GM19372 (cell line): ENCODE results near the gene PPP1R16B.
A peak's percentile ranks its signal among the peaks of the same experiment; 100 is the strongest.
"Not testable (repeated sequence)": the region's sequence is repeated elsewhere in the genome, so short reads cannot be mapped to it uniquely, and the experiment has no call there.

Experiments used
- ATAC-seq: cut with Tn5 transposase; IDR thresholded peaks from one replicate; pipeline ENCODE4 v1.9.1; 2021; ENCODE audit warnings: mild to moderate bottlenecking, low read depth, moderate library complexity; ENCODE audit not compliant: unreplicated experiment

PPP1R16B gene

GRCh38 chr20:38842558-38842981, 37.1 kb downstream of the PPP1R16B start:
- peak; percentile 89 for ATAC-seq

GRCh38 chr20:38843346-38843745, 37.8 kb downstream of the PPP1R16B start:
- ATAC-seq: no peak

DNA sequence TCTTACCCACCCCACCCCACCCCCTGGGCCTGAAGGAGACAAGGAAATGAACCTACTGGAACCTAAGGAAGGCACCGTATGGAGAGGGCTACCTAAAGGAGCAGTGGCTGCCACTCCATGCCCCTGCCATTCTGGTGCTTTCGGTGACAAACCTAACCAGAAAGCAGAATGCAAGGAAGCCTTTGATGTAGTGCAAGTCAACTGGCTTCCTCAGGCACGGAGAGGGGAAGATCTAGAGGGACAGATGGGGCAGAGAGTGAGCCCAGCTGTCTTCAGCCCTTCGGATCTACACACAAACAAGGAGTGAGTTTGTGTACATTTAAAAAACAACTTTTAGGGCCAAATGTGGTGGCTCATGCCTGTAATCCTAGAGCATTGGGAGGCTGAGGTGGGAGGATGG, 39.5 kb downstream of the PPP1R16B start:
- ATAC-seq: no peak

DNA sequence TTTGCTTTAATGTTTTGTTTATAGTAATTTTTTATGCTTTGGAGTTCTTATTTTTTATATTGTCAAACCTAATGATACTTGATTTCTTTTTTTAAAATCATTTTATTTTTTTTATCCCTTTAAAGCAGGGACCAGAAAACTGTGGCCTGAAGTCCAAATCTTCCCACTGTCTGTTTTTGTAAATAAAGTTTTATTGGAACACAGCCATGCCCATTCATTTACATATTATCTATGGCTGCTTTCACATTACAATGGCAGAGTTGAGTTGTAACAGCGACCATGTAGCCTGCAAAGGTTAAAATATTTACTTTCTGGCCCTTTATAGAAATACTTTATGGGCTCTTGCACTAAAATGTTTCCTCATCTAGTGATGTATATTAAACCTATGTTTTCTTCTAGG, 42.3 kb downstream of the PPP1R16B start:
- ATAC-seq: no peak

- ATAC-seq: no peak
Observed at GRCh38 chr20:38853759-38854158, 48.3 kb downstream of the PPP1R16B start.

GRCh38 chr20:38854654-38855066, 49.2 kb downstream of the PPP1R16B start:
- no peak for ATAC-seq

DNA sequence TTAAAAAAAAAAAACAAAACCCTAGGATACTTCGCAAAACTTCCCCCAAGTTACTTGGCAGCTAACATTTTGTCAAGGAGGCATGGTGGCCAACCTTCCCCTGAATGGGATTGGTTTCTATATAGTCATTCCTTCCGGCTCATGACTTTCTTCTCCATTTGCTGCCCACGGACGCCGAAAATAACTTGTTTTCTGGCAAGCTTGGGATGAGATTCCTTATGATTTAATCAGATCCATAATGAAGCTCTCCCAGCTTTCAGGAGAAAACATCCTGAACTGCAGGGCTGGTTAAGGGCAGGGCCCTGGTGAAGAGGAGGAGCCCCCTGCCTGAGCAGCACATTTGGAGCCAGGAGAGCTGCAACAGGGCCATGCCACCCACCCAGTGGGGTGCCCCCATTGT, 49.9 kb downstream of the PPP1R16B start:
- ATAC-seq: no peak

- no peak for ATAC-seq
Observed at GRCh38 chr20:38856570-38856969, 51.1 kb downstream of the PPP1R16B start.

- no peak for ATAC-seq
Observed at GRCh38 chr20:38857703-38858102, 52.2 kb downstream of the PPP1R16B start.

DNA sequence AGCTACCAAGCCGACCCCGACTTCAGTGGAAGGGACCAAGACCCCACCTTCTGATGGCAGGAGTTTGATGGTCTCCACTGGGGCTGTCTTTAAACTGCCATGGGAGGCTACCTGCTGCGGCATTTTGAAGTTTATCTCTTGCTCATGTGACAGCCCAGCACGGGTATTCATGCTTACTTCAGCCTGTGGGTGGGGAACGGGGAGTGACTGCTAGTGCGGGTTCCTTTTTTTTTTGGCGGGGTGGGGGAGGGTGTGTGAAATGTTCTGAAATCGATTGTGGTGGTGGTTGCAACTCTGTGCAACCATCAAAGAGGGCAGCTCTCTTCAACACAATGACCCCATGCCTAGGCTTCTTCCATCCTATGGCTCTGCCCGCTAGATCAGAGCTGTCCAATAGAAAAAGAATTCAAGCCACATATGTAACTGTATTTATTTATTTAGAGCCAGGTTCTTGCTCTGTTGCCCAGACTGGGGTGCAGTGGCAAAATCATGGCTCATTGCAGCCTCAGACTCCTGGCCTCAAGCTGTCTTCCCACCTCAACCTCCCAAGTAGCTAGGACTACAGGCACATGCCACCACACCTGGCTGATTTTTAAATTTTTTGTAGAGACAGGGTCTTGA, 53.7 kb downstream of the PPP1R16B start:
- peak; percentile 48 for ATAC-seq

GRCh38 chr20:38859857-38860256, 54.4 kb downstream of the PPP1R16B start:
- ATAC-seq: not testable (repeated sequence)

GRCh38 chr20:38861071-38861401, 55.5 kb downstream of the PPP1R16B start:
- no peak for ATAC-seq

DNA sequence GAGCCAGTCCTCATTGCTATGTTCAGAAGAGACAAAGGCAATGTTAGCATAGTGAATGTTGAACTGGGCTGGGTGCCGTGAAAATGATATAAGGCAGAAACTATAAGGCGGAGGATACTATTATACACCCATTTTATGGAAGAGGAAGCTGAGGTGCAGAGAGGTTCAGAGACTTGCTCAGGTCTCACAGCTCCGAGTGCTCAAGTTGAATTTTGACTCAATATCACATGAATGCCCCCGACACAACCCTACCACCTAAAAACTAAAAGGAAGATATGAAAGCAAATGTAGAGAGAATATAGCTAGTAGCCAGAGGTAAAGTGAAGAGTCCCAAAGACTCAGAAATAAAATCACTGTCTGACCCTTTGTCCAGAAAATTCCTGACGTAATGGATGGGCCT, 56.7 kb downstream of the PPP1R16B start:
- ATAC-seq: no peak

GRCh38 chr20:38863024-38863851, 57.7 kb downstream of the PPP1R16B start:
- ATAC-seq: peak; percentile 63

- ATAC-seq: no peak
Observed at GRCh38 chr20:38864662-38865061, 59.2 kb downstream of the PPP1R16B start.

DNA sequence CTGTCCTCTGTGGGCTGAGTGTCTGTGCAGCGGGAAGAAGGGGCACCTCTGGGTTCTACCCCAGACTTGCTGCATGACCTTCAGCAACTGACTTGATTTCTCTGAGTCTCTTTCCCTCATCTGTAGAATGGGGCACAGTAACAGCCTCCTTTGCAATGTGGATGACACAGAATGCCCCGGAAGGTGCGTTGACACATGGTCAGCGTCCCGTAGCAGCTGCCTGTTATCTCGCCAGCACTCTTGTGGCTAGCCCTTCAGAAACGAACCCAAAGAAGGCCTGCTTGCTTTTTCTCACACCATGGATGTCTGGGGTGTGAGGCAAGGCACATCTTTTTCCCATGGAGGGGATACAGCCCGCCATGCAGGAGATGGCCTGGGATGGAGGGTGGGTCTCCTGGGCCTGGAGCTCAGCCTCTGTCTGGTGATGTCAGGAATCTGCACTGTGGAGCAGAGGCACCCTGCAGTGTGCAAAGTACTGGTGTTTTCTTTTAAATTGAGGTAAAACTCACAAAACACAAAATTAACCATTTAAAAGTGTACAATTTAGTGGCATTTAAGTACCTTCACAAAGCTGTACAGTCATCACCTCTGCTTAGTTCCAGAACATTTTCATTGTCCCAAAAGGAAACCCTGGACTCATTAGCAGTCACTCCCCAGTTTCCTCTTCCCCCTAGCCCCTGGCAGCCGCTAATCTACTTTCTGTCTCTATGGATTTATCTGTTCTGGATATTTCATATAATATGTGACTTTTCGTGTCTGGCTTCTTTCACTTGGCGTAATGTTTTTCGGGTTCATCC, 61.0 kb downstream of the PPP1R16B start:
- no peak for ATAC-seq

- ATAC-seq: no peak
Observed at GRCh38 chr20:38867062-38867359, 61.5 kb downstream of the PPP1R16B start.

DNA sequence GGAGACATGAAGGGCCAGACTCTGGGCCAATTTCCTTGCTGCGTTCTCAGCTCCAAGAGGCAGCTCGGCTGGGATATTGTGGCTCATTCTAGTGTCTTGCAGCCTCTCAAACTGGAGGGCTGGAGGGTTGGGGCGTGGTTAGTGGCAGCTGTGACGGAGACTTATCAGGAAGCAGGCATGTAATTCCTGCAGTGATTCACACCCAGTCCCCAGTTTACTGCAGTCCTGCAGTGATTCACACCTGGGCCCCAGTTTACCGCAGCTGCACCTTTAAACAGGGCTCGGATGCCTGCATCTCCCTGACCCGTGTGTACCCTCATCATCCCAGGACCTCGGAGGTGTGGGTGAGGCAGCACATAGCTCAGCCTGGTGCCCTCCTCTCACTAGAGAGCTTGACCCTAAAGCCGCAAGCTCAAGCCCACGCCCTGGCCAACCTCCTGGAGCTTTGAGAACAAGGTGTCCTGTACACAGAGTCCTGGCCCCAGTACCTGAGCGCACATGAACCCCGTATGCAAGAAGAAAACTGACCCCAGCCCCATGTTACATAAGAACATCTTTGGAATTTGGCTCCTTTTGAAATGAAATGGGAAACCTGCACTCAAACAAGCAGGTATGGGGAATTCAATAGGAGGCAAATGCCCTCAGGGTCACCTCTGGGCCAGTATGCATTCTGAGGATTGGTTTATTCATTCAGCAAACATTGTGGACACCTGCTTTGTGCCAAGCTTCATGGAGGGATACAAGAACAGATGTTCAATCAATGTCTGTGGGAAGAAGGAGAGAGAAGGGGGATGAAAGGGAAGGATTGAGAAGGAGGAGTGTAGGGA, 65.4 kb downstream of the PPP1R16B start:
- ATAC-seq: no peak

- ATAC-seq: no peak
Observed at GRCh38 chr20:38871560-38871953, 66.1 kb downstream of the PPP1R16B start.

DNA sequence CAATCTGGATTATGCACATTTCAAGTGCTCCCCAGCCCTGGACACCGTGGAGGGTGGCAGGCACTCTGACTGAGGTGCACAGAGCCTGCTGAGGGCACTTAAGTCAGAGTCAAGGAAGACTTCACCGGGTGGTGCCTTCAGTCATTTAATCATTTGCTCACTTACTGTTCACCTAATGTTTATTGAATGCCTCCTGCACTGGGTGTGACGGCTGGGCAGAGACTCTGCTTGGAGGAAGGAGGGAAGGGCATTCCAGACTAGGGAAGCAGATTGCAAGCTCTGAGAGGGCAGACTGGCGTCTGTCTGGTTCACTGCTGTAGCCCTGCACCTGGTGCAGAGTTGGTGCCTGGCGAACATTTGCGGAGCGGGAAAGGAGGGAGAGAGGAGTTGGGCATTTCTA, 66.5 kb downstream of the PPP1R16B start:
- no peak for ATAC-seq
